Measurements from ENCODE around the gene GSX1. TPM values are rescaled to one million over a fixed set of nuclear protein-coding genes. Genes with fewer than 3 reads are reported as not detected.

Gene GSX1
- total RNA-seq, 1 experiment from 2014 or later: not detected

DNA sequence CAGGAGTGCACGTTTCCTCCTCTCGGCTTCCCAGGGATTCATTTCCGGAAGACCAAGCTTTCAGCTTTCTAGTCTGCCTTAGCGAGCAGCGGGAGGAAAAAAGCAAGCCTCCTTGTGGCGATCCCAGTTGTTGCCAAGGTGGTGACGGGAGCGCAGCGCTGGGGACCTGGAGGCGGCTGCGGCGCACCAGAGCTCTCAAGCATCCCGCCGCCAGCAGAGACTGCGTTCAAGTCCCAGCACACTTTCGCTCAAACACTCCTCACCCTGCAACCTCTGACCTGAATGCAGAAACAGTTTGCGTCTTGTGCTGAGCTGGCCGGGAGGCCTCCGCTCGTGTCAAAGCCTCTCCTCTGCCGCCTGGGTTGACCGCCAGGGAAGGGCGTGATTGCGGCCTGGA, 4.9 kb downstream of the GSX1 start:
- no peak overlapping the region for H3K4me3 ChIP-seq (replicated peaks in 1 of 2; ENCODE audit: low read depth in 1 of 2, low read length in 2 of 2)
- RAD21 ChIA-PET (ENCODE audit: low non-redundant PET in 1 of 2, low total read pairs in 2 of 2, uncharacterized antibody in 2 of 2, unreplicated experiment in 2 of 2): no interaction called here
- ATAC-seq (no peak), DNase-seq (ENCODE audit: low read depth, low spot score) (no peak)
- H3K9ac ChIP-seq (ENCODE audit: low read length): no peak overlapping the region
- no peaks in the 10 kb centered on the region for H3K79me2 ChIP-seq (ENCODE audit: insufficient read depth, low read length)
- no peaks in the 10 kb centered on the region for H3K36me3 ChIP-seq (ENCODE audit: control insufficient read depth in 1 of 2, insufficient read depth in 2 of 2, low read length in 2 of 2)
- H2AFZ ChIP-seq (ENCODE audit: low read depth, low read length, poor library complexity, severe bottlenecking): no peak overlapping the region
- H3K4me1 ChIP-seq (ENCODE audit: control insufficient read depth in 1 of 2, insufficient read depth in 2 of 2, low read length in 2 of 2): no peaks in the 10 kb centered on the region
- no peaks in the 10 kb centered on the region for H3K27me3 ChIP-seq (ENCODE audit: insufficient read depth, low read length)
- no peaks in the 10 kb centered on the region for H3K9me3 ChIP-seq (ENCODE audit: control insufficient read depth in 1 of 2, insufficient read depth in 1 of 2, low read depth in 1 of 2, low read length in 2 of 2)
- TF ChIP-seq, protein P1, sequence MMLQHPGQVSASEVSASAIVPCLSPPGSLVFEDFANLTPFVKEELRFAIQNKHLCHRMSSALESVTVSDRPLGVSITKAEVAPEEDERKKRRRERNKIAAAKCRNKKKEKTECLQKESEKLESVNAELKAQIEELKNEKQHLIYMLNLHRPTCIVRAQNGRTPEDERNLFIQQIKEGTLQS (IDR thresholded peaks at IDR 0.05): no peak
- TF ChIP-seq FOSL1 (IDR thresholded peaks at IDR 0.05; ENCODE audit: low read depth): no peak
- TF ChIP-seq ZNF274 (IDR thresholded peaks at IDR 0.05; ENCODE audit: low read depth, low read length): no peak
- TF ChIP-seq JUND (IDR thresholded peaks at IDR 0.05): no peak
- TF ChIP-seq, protein P2, sequence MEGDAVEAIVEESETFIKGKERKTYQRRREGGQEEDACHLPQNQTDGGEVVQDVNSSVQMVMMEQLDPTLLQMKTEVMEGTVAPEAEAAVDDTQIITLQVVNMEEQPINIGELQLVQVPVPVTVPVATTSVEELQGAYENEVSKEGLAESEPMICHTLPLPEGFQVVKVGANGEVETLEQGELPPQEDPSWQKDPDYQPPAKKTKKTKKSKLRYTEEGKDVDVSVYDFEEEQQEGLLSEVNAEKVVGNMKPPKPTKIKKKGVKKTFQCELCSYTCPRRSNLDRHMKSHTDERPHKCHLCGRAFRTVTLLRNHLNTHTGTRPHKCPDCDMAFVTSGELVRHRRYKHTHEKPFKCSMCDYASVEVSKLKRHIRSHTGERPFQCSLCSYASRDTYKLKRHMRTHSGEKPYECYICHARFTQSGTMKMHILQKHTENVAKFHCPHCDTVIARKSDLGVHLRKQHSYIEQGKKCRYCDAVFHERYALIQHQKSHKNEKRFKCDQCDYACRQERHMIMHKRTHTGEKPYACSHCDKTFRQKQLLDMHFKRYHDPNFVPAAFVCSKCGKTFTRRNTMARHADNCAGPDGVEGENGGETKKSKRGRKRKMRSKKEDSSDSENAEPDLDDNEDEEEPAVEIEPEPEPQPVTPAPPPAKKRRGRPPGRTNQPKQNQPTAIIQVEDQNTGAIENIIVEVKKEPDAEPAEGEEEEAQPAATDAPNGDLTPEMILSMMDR (IDR thresholded peaks at IDR 0.05 in 2 of 3, conservative IDR thresholded peaks at IDR 0.05 in 1 of 3; ENCODE audit: borderline replicate concordance in 1 of 3, insufficient read depth in 1 of 3, low read depth in 2 of 3, low read length in 2 of 3): no peak
- no peak for TF ChIP-seq ELF1 (IDR thresholded peaks at IDR 0.05; ENCODE audit: borderline replicate concordance, low read depth)
- no peak for TF ChIP-seq SRF (IDR thresholded peaks at IDR 0.05; ENCODE audit: low read depth)
- TF ChIP-seq RAD21 (IDR thresholded peaks at IDR 0.05; ENCODE audit: low read depth): no peak
- no peak for TF ChIP-seq ZFX (IDR thresholded peaks at IDR 0.05)
- TF ChIP-seq, protein P3, sequence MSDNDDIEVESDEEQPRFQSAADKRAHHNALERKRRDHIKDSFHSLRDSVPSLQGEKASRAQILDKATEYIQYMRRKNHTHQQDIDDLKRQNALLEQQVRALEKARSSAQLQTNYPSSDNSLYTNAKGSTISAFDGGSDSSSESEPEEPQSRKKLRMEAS (IDR thresholded peaks at IDR 0.05): no peak
- no peak for TF ChIP-seq YY1 (IDR thresholded peaks at IDR 0.05; ENCODE audit: extremely low read depth, insufficient replicate concordance, low read depth, low read length)
- no peak for TF ChIP-seq EZH2 (IDR thresholded peaks at IDR 0.05)
- TF ChIP-seq CEBPB (IDR thresholded peaks at IDR 0.05; ENCODE audit: low read depth): no peak
- no peak for TF ChIP-seq POLR2AphosphoS5 (IDR thresholded peaks at IDR 0.05; ENCODE audit: low read depth, low read length)
- no peak for TF ChIP-seq TCF7L2 (IDR thresholded peaks at IDR 0.05; ENCODE audit: borderline replicate concordance, extremely low read depth, insufficient read depth, insufficient read length)
- TF ChIP-seq CBX3 (IDR thresholded peaks at IDR 0.05; ENCODE audit: low read depth): no peak
- TF ChIP-seq POLR2A (IDR thresholded peaks at IDR 0.05; ENCODE audit: borderline replicate concordance, extremely low read depth, insufficient read depth, insufficient read length): no peak
- no peak for TF ChIP-seq EZH2phosphoT487 (IDR thresholded peaks at IDR 0.05; ENCODE audit: borderline replicate concordance)
- TF ChIP-seq SP1 (IDR thresholded peaks at IDR 0.05; ENCODE audit: low read depth): no peak
- TF ChIP-seq EGR1 (IDR thresholded peaks at IDR 0.05; ENCODE audit: low read depth): no peak
- no peaks in the 10 kb centered on the region for H4K20me1 ChIP-seq (ENCODE audit: insufficient read depth)
- no TSS peak for BruUV-seq (replicated peaks)
- CTCF ChIA-PET: no interaction called here
- POLR2A ChIA-PET: no interaction called here
- H3K9me2 ChIP-seq (ENCODE audit: insufficient read depth): no peaks in the 10 kb centered on the region
- no peak overlapping the region for H3K27ac ChIP-seq (ENCODE audit: low read depth, low read length)
- no peak overlapping the region for H3K4me2 ChIP-seq (ENCODE audit: low read length)
- intact Hi-C loops (cut with micrococcal nuclease): no loop called here
